Mesenchymal stem cell (in vitro differentiated cells and primary cell): Measurements from ENCODE around the gene GPR148.
"Not testable (repeated sequence)": the region's sequence is repeated elsewhere in the genome, so short reads cannot be mapped to it uniquely, and the experiment has no call there.

ENCODE experiments used
- DNase-seq: peaks from one replicate; pipeline ENCODE4 v3.0.0-alpha.2; 2013
- H2AFZ ChIP-seq: one replicate; pipeline ENCODE4 v1.6.1; 2013; ENCODE audit warnings: low read depth, mild to moderate bottlenecking, control low read depth, inconsistent platforms, low read length, moderate library complexity
- H2AK5ac ChIP-seq: 2 replicates; pipeline ENCODE4 v1.6.1; 2013; ENCODE audit warnings: low read length, moderate library complexity, mild to moderate bottlenecking, inconsistent platforms; ENCODE audit not compliant: severe bottlenecking
- H2BK120ac ChIP-seq: one replicate; pipeline ENCODE4 v1.6.1; 2013; ENCODE audit warnings: low read depth, mild to moderate bottlenecking, inconsistent platforms, low read length, moderate library complexity
- H2BK12ac ChIP-seq, 2 experiments: one replicate each; pipeline ENCODE4 v1.6.1; 2013; ENCODE audit warnings: inconsistent platforms in 2 of 2, low read length in 2 of 2, mild to moderate bottlenecking in 2 of 2, moderate library complexity in 2 of 2, control low read depth in 1 of 2
- H2BK15ac ChIP-seq: one replicate; pipeline ENCODE4 v1.6.1; 2013; ENCODE audit warnings: mild to moderate bottlenecking, low read depth, inconsistent platforms; ENCODE audit not compliant: poor library complexity, severe bottlenecking
- H2BK5ac ChIP-seq: 2 replicates; pipeline ENCODE4 v1.6.1; 2013; ENCODE audit warnings: low read depth, mild to moderate bottlenecking, low read length, control low read depth, inconsistent platforms; ENCODE audit not compliant: poor library complexity, severe bottlenecking
- H3K14ac ChIP-seq, 2 experiments: one replicate each; pipeline ENCODE4 v1.6.1; 2013; ENCODE audit warnings: inconsistent platforms in 2 of 2, low read length in 2 of 2, control low read depth in 1 of 2, mild to moderate bottlenecking in 1 of 2, moderate library complexity in 1 of 2
- H3K18ac ChIP-seq, 2 experiments: one replicate each; pipeline ENCODE4 v1.6.1; 2013; ENCODE audit warnings: inconsistent platforms in 2 of 2, low read length in 2 of 2, control low read depth in 1 of 2, low read depth in 1 of 2, mild to moderate bottlenecking in 1 of 2
- H3K23ac ChIP-seq, 2 experiments: one replicate each; pipeline ENCODE4 v1.6.1; 2013; ENCODE audit warnings: inconsistent platforms in 2 of 2, low read length in 2 of 2, mild to moderate bottlenecking in 2 of 2, moderate library complexity in 2 of 2, control low read depth in 1 of 2
- H3K27ac ChIP-seq: 2 replicates; pipeline ENCODE4 v1.5.1; 2013; ENCODE audit warnings: mild to moderate bottlenecking, moderate library complexity, low read length, control low read depth, inconsistent platforms; ENCODE audit not compliant: poor library complexity, severe bottlenecking
- H3K27me3 ChIP-seq, 2 experiments: 2 replicates each; pipeline versions ENCODE4 v1.6.1 to v1.7.0; 2013; ENCODE audit warnings: low read length in 2 of 2, mild to moderate bottlenecking in 2 of 2, moderate library complexity in 2 of 2, control low read depth in 1 of 2, inconsistent platforms in 1 of 2; ENCODE audit not compliant: control insufficient read depth in 1 of 2, insufficient read depth in 1 of 2
- H3K36me3 ChIP-seq, 2 experiments: 2 replicates each; pipeline versions ENCODE4 v1.6.1 to v1.7.0; 2013; ENCODE audit warnings: low read length in 2 of 2, control low read depth in 1 of 2, inconsistent platforms in 1 of 2, low read depth in 1 of 2, mild to moderate bottlenecking in 1 of 2; ENCODE audit not compliant: insufficient read depth in 2 of 2, control insufficient read depth in 1 of 2
- H3K4ac ChIP-seq, 2 experiments: one replicate each; pipeline ENCODE4 v1.6.1; 2013; ENCODE audit warnings: inconsistent platforms in 2 of 2, low read length in 2 of 2, mild to moderate bottlenecking in 2 of 2, moderate library complexity in 2 of 2, control low read depth in 1 of 2, low read depth in 1 of 2
- H3K4me1 ChIP-seq: 2 replicates; pipeline ENCODE4 v1.6.1; 2013; ENCODE audit warnings: low read depth, low read length, control low read depth; ENCODE audit not compliant: control insufficient read depth, insufficient read depth
- H3K4me2 ChIP-seq: 2 replicates; pipeline ENCODE4 v1.6.1; 2013; ENCODE audit warnings: low read length, mild to moderate bottlenecking, inconsistent platforms; ENCODE audit not compliant: poor library complexity, severe bottlenecking
- H3K4me3 ChIP-seq, 2 experiments: 2 replicates each; pipeline versions ENCODE4 v1.5.1 to v1.7.0; 2013; ENCODE audit warnings: low read length in 2 of 2, mild to moderate bottlenecking in 2 of 2, control low read depth in 1 of 2, low read depth in 1 of 2; ENCODE audit not compliant: insufficient read depth in 1 of 2
- H3K79me1 ChIP-seq: replicated peaks from 2 replicates; pipeline ENCODE4 v1.6.1; 2013; ENCODE audit warnings: mild to moderate bottlenecking, control low read depth, low read length, inconsistent platforms; ENCODE audit not compliant: poor library complexity, severe bottlenecking
- H3K9ac ChIP-seq: 2 replicates; pipeline ENCODE4 v1.7.0; 2013; ENCODE audit warnings: mild to moderate bottlenecking, low read length, moderate library complexity
- H3K9me3 ChIP-seq: 2 replicates; pipeline ENCODE4 v1.7.0; 2013; ENCODE audit warnings: mild to moderate bottlenecking, low read length; ENCODE audit not compliant: control insufficient read depth
- H4K8ac ChIP-seq: one replicate; pipeline ENCODE4 v1.6.1; 2013; ENCODE audit warnings: inconsistent platforms, mild to moderate bottlenecking, low read length, moderate library complexity
- H4K91ac ChIP-seq: one replicate; pipeline ENCODE4 v1.6.1; 2013; ENCODE audit warnings: mild to moderate bottlenecking, low read length, inconsistent platforms
- WGBS: methylation state at CpG from one replicate; pipeline ENCODE4 v1.1.7; 2013; ENCODE audit warnings: mixed read lengths; 5-methylcytosine and 5-hydroxymethylcytosine counted together

Gene GPR148

DNA sequence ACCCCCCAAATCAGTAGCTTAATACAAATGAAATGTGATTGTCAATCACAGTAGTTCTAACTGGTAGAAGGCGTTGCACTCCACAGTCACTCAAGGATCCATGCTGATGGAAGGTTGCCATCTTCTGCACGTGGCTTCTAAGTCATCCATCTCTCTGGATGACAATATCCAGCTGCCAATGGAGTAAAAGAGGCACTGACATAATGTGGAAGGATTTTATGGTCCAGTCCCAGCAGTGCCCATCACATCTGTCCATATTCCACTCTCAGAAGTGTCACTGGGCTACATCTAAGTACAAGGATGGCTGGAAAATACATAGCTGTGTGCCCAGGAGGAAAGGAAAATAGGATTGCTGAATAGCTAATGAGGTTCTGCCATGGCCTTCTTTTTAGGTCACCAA lies 14.1 kb upstream of the GPR148 start:
- H2AK5ac ChIP-seq, H3K4ac ChIP-seq, H3K27ac ChIP-seq, H3K4me1 ChIP-seq, H3K4me2 ChIP-seq, H3K18ac ChIP-seq, H4K91ac ChIP-seq, H3K4me3 ChIP-seq, H3K36me3 ChIP-seq, H2BK15ac ChIP-seq, H3K27me3 ChIP-seq, H4K8ac ChIP-seq, H3K9ac ChIP-seq, H2AFZ ChIP-seq, H2BK12ac ChIP-seq, H3K23ac ChIP-seq, H2BK120ac ChIP-seq, H3K9me3 ChIP-seq, H2BK5ac ChIP-seq, DNase-seq, H3K14ac ChIP-seq, H3K79me1 ChIP-seq: not testable (repeated sequence)
- no CpG with 5 or more reads among the region's 2 CpGs for WGBS

DNA sequence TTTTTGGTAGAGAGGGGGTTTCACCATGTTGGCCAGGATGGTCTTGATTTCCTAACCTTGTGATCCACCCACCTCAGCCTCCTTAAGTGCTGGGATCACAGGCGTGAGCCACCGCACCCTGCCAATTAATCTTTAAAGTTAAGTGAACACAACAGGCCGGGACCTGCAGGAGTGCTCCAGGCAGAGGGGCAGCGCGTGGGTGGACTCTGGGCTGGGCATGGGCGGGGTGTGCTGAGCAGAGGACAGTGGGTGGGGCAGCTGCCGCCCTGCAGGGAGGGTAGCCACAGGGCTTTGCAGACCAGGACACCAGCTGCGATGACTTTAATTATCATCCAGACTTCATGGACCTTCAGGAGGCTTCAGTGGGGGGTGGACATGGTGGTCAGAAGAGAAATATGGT lies 8.8 kb upstream of the GPR148 start:
- Histone ChIP-seq H4K8ac (no peak overlapping the region), H2BK12ac (no peak overlapping the region), H3K4me3 (no peak overlapping the region), H2BK5ac (no peak overlapping the region), H2AK5ac (no peak overlapping the region), H3K4me2 (no peak overlapping the region), H3K23ac (no peak overlapping the region), H3K4ac (no peak overlapping the region), H3K36me3 (no peaks in the 10 kb centered on the region), H3K27me3 (no peaks in the 10 kb centered on the region), H3K79me1 (no peaks in the 10 kb centered on the region), H3K27ac (no peak overlapping the region), H3K9ac (no peak overlapping the region), H3K9me3 (no peaks in the 10 kb centered on the region), H2BK120ac (no peak overlapping the region), H3K14ac (no peak overlapping the region), H2BK15ac (no peak overlapping the region), H3K18ac (no peak overlapping the region), H2AFZ (no peak overlapping the region), H3K4me1 (no peaks in the 10 kb centered on the region), H4K91ac (no peak overlapping the region)
- DNase-seq, result no peak
- WGBS, result 84% methylated on average over 7 of the region's 8 CpGs

- Histone ChIP-seq H4K8ac (no peak overlapping the region), H2BK12ac (no peak overlapping the region), H3K9ac (no peak overlapping the region), H3K9me3 (no peaks in the 10 kb centered on the region), H3K27ac (no peak overlapping the region), H3K14ac (no peak overlapping the region), H3K4me2 (no peak overlapping the region), H3K23ac (no peak overlapping the region), H3K27me3 (no peaks in the 10 kb centered on the region), H3K36me3 (no peaks in the 10 kb centered on the region), H2AFZ (no peak overlapping the region), H2BK5ac (no peak overlapping the region), H3K4ac (no peak overlapping the region), H2BK120ac (no peak overlapping the region), H4K91ac (no peak overlapping the region), H3K4me1 (no peaks in the 10 kb centered on the region), H2BK15ac (no peak overlapping the region), H2AK5ac (no peak overlapping the region), H3K4me3 (no peak overlapping the region), H3K18ac (no peak overlapping the region), H3K79me1 (no peaks in the 10 kb centered on the region)
- 63% methylated on average over 3 of the region's 3 CpGs for WGBS
- DNase-seq, result no peak
Measured at GRCh38 chr2:130720528-130720927, 8.3 kb upstream of the GPR148 start.

DNA sequence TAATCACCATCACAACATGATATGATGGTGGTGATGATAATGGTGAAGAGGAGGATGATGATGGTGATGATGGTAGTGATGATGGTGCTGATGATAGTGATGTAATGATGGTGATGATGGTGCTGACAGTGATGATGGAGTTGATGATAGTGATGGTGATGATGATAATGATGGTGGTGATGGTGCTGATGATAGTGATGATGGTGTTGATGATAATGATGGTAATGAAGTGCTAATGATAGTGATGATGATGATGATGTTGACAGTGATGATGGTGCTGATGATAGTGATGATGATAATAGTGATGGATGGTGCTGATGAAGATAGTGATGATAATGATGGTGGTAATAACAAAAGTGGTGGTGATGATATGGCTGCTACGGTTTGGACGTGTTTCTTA lies 4.4 kb upstream of the GPR148 start:
- H2BK5ac ChIP-seq, result no peak overlapping the region
- no peak overlapping the region for H3K14ac ChIP-seq
- no peak overlapping the region for H2AFZ ChIP-seq
- H3K4me2 ChIP-seq, result no peak overlapping the region
- H3K4me3 ChIP-seq, result no peak overlapping the region
- H2AK5ac ChIP-seq, result no peak overlapping the region
- no peak overlapping the region for H3K18ac ChIP-seq
- H2BK15ac ChIP-seq, result no peak overlapping the region
- H3K4ac ChIP-seq, result no peak overlapping the region
- no peak overlapping the region for H2BK120ac ChIP-seq
- H3K23ac ChIP-seq, result no peak overlapping the region
- no peak for DNase-seq
- H3K9ac ChIP-seq, result no peak overlapping the region
- H4K91ac ChIP-seq, result no peak overlapping the region
- peaks cover 5 to 8% of the 10 kb centered on the region in 2 experiments for H3K27me3 ChIP-seq
- H4K8ac ChIP-seq, result no peak overlapping the region
- H3K27ac ChIP-seq, result no peak overlapping the region
- no peaks in the 10 kb centered on the region for H3K79me1 ChIP-seq
- no peaks in the 10 kb centered on the region for H3K9me3 ChIP-seq
- WGBS, result 76% methylated on average over 2 of the region's 2 CpGs
- no peak overlapping the region for H2BK12ac ChIP-seq
- H3K36me3 ChIP-seq, result no peaks in the 10 kb centered on the region
- peaks cover 17% of the 10 kb centered on the region for H3K4me1 ChIP-seq
